Activated T-cell treated with anti-CD3 and anti-CD28 coated beads for 1 hour (primary cell): Measurements from ENCODE around the gene SLC6A13.
"Not testable (repeated sequence)": the region's sequence is repeated elsewhere in the genome, so short reads cannot be mapped to it uniquely, and the experiment has no call there.

ENCODE experiments used
- DNase-seq: peaks from one replicate; pipeline ENCODE4 v3.0.0-alpha.2; 2020; ENCODE audit warnings: low read depth

Gene SLC6A13

GRCh38 chr12:233615-233968, 29.0 kb downstream of the SLC6A13 start:
- DNase-seq = no peak

GRCh38 chr12:232731-233614, 29.7 kb downstream of the SLC6A13 start:
- DNase-seq = no peak

GRCh38 chr12:230925-231671, 31.5 kb downstream of the SLC6A13 start:
- no peak for DNase-seq

GRCh38 chr12:229441-230191, 33.0 kb downstream of the SLC6A13 start:
- DNase-seq = no peak

GRCh38 chr12:228846-229200, 33.8 kb downstream of the SLC6A13 start:
- no peak for DNase-seq

GRCh38 chr12:227923-228845, 34.5 kb downstream of the SLC6A13 start:
- DNase-seq = no peak

GRCh38 chr12:227286-227915, 35.2 kb downstream of the SLC6A13 start:
- DNase-seq = no peak

- DNase-seq = no peak
Measured at GRCh38 chr12:226401-226800, 36.2 kb downstream of the SLC6A13 start.

GRCh38 chr12:225012-225411, 37.6 kb downstream of the SLC6A13 start:
- no peak for DNase-seq

GRCh38 chr12:224330-224729, 38.3 kb downstream of the SLC6A13 start:
- no peak for DNase-seq

GRCh38 chr12:223841-224240, 38.8 kb downstream of the SLC6A13 start:
- DNase-seq = no peak

- no peak for DNase-seq
Measured at GRCh38 chr12:221736-222135, 40.9 kb downstream of the SLC6A13 start.

GRCh38 chr12:220946-221550, 41.6 kb downstream of the SLC6A13 start:
- no peak for DNase-seq

DNA sequence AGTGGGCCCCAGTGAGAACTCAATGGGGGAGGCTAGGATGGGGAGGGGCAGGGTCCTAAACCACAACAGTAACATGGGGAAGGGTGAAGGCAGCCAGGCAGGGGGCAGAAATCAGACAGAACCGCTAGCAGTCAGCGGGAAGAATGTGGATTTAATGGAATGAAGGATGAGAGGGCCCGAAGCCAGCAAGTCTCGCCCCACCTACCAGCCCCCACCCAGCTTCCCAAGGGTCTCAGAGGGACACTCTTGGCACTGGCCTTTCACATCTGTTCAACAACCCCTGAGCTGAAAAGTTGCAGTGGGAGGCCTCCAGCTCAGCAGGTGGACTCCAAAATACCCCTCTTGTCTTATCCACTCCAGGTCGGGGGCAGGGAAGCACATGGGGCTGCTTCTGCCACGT, 42.1 kb downstream of the SLC6A13 start:
- DNase-seq = no peak

GRCh38 chr12:219891-220352, 42.7 kb downstream of the SLC6A13 start:
- DNase-seq = peak; percentile 6

DNA sequence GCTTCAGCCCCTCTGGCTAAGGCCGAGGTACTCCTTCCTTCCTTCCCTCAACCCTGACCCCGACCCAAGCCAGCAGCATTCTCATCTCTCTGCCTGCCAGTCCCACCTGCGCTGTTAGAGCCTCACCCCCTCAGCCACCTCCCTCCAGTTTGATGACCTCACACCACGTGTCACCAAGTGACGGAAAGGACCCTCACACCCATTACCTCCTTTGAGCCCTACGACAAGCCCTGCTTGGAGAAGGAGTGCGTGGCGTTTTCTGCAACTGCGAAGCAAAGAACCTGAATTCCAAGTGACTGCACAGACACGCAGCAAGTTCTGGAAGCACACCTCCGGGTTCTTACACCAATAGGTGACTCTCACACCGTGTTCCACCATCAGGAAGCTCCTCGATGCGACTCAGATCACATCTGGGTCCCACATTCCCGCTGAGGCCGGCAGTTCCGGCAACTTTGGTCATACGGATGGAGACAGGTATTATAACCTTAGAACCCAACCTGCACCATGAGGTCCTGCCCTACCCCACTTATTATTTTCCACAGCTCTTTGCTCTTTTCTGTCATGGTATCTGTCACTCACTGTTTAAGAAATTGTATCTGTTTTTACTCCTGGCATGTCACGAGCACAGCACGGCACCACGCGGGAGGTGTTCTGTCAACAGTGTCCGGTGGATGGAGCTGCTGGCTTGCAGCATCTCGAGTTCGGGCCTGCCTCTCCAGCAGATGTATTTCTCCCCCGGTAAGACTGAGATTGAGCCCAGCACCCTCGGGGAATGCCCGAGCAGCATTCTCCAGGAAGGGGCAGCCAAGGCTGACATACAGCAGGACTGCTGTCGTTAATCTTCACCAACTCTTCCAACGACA, 43.7 kb downstream of the SLC6A13 start:
- no peak for DNase-seq

DNA sequence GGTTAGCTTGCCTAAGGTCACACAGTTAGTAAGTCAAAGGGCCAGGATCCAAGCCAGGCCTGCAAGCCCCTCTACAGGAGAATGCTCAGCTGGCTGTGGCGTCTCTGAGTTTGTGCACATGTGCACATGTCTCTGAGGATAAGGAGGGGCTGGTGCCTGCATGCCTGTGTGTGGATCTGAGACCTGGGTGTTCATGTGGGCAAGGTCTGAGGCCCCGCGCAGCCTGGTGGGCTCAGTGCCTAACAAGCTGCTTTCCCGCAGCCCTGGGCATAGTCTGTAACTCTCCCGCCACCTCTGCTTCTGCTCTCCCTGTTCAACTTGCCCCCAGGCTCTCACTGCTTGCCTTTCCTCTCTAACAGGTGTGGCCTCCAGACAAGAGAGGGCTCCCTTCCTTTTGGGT, 44.4 kb downstream of the SLC6A13 start:
- no peak for DNase-seq

DNA sequence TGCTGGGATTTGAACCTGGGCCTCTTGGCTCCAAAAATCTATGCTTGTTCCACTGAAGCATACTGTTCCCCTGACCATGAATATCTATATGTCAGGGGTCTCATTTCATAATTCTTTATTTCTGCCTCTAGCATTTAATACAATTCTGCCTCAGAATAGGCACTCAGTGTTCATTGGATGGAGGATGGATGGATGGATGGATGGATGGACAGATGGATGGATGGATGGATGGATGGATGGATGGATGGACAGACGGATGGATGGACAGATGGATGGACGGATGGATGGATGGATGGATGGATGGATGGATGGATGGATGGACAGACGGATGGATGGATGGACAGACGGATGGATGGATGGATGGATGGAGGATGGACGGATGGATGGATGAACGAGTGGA, 45.6 kb downstream of the SLC6A13 start:
- not testable (repeated sequence) for DNase-seq

DNA sequence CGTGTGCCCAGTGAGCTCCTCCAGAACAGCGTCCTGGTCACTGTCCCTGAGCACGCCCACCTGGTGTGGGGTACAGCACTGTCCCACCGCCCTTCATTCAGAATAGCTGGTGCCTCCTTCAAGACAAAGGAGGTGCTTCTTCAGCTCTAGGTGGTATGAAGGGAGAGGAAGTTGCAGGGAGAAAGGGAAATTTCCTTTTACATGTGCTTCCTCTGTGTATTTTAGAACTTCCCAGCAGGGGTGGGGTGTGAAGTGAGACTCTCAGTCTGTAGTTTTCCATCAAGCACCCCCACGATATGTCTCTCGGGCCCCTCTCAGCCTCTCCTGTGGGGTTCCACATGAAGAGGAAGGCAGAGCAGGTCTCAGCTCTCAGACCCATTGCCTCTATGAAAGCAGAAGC, 47.5 kb downstream of the SLC6A13 start:
- no peak for DNase-seq
